NCI-H69 (cell line): ENCODE data around the gene MACROD2.
"Not testable (repeated sequence)": the region's sequence is repeated elsewhere in the genome, so short reads cannot be mapped to it uniquely, and the experiment has no call there.

Experiments
- DNase-seq: peaks from one replicate; lab custom pipeline; 2025; lab: John Stamatoyannopoulos, UW

MACROD2 gene

GRCh38 chr20:15806105-15806504 lies 1810.8 kb downstream of the MACROD2 start:
- no peak for DNase-seq

- DNase-seq = no peak
These were observed 1812.0 kb downstream of the MACROD2 start for GRCh38 chr20:15807271-15807670.

- not testable (repeated sequence) for DNase-seq
These were observed 1812.5 kb downstream of the MACROD2 start for GRCh38 chr20:15807771-15808170.

- no peak for DNase-seq
These were observed 1816.6 kb downstream of the MACROD2 start for GRCh38 chr20:15811951-15812350.

GRCh38 chr20:15812696-15813095 lies 1817.4 kb downstream of the MACROD2 start:
- DNase-seq = no peak

GRCh38 chr20:15814360-15814759 lies 1819.0 kb downstream of the MACROD2 start:
- DNase-seq = no peak

- DNase-seq = no peak
These were observed 1819.6 kb downstream of the MACROD2 start for GRCh38 chr20:15814911-15815310.

GRCh38 chr20:15817351-15817750 lies 1822.0 kb downstream of the MACROD2 start:
- DNase-seq = no peak

GRCh38 chr20:15818651-15819071 lies 1823.3 kb downstream of the MACROD2 start:
- DNase-seq = peak; percentile 98

- peak; percentile 49 for DNase-seq
These were observed 1828.4 kb downstream of the MACROD2 start for GRCh38 chr20:15823718-15824117.

GRCh38 chr20:15827628-15828027 lies 1832.3 kb downstream of the MACROD2 start:
- no peak for DNase-seq

GRCh38 chr20:15831201-15831600 lies 1835.9 kb downstream of the MACROD2 start:
- no peak for DNase-seq

- no peak for DNase-seq
These were observed 1837.2 kb downstream of the MACROD2 start for GRCh38 chr20:15832512-15832911.

- peak; percentile 81 for DNase-seq
These were observed 1839.5 kb downstream of the MACROD2 start for GRCh38 chr20:15834857-15835256.

- DNase-seq = no peak
These were observed 1840.5 kb downstream of the MACROD2 start for GRCh38 chr20:15835811-15836210.

GRCh38 chr20:15836634-15837033 lies 1841.3 kb downstream of the MACROD2 start:
- DNase-seq = no peak

GRCh38 chr20:15837563-15837962 lies 1842.2 kb downstream of the MACROD2 start:
- no peak for DNase-seq

GRCh38 chr20:15838466-15838865 lies 1843.2 kb downstream of the MACROD2 start:
- no peak for DNase-seq

GRCh38 chr20:15840636-15841301 lies 1845.5 kb downstream of the MACROD2 start:
- DNase-seq = no peak

GRCh38 chr20:15842872-15843271 lies 1847.6 kb downstream of the MACROD2 start:
- peak; percentile 19 for DNase-seq

- peak; percentile 23 for DNase-seq
These were observed 1848.5 kb downstream of the MACROD2 start for GRCh38 chr20:15843777-15844176.

- no peak for DNase-seq
These were observed 1852.0 kb downstream of the MACROD2 start for GRCh38 chr20:15847196-15847784.

- DNase-seq = peak; percentile 9
These were observed 1852.8 kb downstream of the MACROD2 start for GRCh38 chr20:15848126-15848525.
